IMR-90 (cell line): ENCODE measurements around the gene KLRF2. TPM values are rescaled to one million over a fixed set of nuclear protein-coding genes. Genes with fewer than 3 reads are reported as not detected.

ENCODE experiments used
- ATAC-seq: fragments of 200-7000 bp; cut with Tn5 transposase; 2 replicates; pipeline ENCODE4 v1.9.1; 2020; ENCODE audit warnings: low read depth, mild to moderate bottlenecking, moderate library complexity
- BruUV-seq: library from RNA; stranded (reverse); fragments of 400-500 nt; replicated peaks from 2 replicates; lab custom pipeline; 2021; lab: Mats Ljungman, UMichigan
- CTCF ChIA-PET: fragments of 300-600 bp; formaldehyde crosslinking; extraction: SDS; loops from one replicate; lab custom pipeline; 2021; ENCODE audit warnings: antibody characterized with exemption; lab: Yijun Ruan, JAX
- POLR2A ChIA-PET: fragments of 300-600 bp; sonication (Branson Sonifier 250); formaldehyde crosslinking; loops from one replicate; lab custom pipeline; 2022; ENCODE audit warnings: antibody characterized with exemption; ENCODE audit not compliant: unreplicated experiment; lab: Charles Lee
- DNase-seq: peaks from one replicate; pipeline ENCODE4 v3.0.0; 2013
- H2AFZ ChIP-seq: replicated peaks from 2 replicates; pipeline ENCODE3; 2013; ENCODE audit warnings: low read length, mild to moderate bottlenecking; ENCODE audit not compliant: poor library complexity
- H2AK5ac ChIP-seq: 2 replicates; pipeline ENCODE4 v1.6.1; 2013; ENCODE audit warnings: low read depth, low read length, inconsistent platforms
- H2AK9ac ChIP-seq: replicated peaks from 2 replicates; pipeline ENCODE3; 2013; ENCODE audit warnings: mild to moderate bottlenecking, low read depth, low read length, moderate library complexity; ENCODE audit not compliant: poor library complexity
- H2BK120ac ChIP-seq: 2 replicates; pipeline ENCODE4 v1.6.1; 2013; ENCODE audit warnings: low read depth, low read length, inconsistent platforms
- H2BK15ac ChIP-seq: 3 replicates; pipeline ENCODE4 v1.6.1; 2013; ENCODE audit warnings: low read depth, low read length, inconsistent platforms
- H2BK20ac ChIP-seq: 2 replicates; pipeline ENCODE4 v1.6.1; 2013; ENCODE audit warnings: low read depth, mild to moderate bottlenecking, inconsistent platforms, low read length, moderate library complexity
- H2BK5ac ChIP-seq: 2 replicates; pipeline ENCODE4 v1.6.1; 2013; ENCODE audit warnings: mild to moderate bottlenecking, low read depth, low read length, inconsistent platforms; ENCODE audit not compliant: poor library complexity, severe bottlenecking
- H3K14ac ChIP-seq: replicated peaks from 2 replicates; pipeline ENCODE4 v1.6.1; 2013; ENCODE audit warnings: low read depth, low read length, inconsistent platforms
- H3K18ac ChIP-seq: 2 replicates; pipeline ENCODE4 v1.6.1; 2013; ENCODE audit warnings: low read depth, low read length, control low read depth
- H3K23ac ChIP-seq: 2 replicates; pipeline ENCODE4 v1.6.1; 2013; ENCODE audit warnings: low read depth, low read length, inconsistent platforms
- H3K27ac ChIP-seq: 2 replicates; pipeline ENCODE4 v1.5.1; 2013; ENCODE audit warnings: mild to moderate bottlenecking, control low read depth, low read length; ENCODE audit not compliant: insufficient read depth
- H3K27me3 ChIP-seq: 2 replicates; pipeline ENCODE4 v1.6.1; 2013; ENCODE audit warnings: low read length; ENCODE audit not compliant: control insufficient read depth, insufficient read depth
- H3K36me3 ChIP-seq: 2 replicates; pipeline ENCODE4 v1.6.1; 2013; ENCODE audit warnings: low read length, mixed read lengths; ENCODE audit not compliant: control insufficient read depth, insufficient read depth
- H3K4ac ChIP-seq: 2 replicates; pipeline ENCODE4 v1.6.1; 2013; ENCODE audit warnings: low read depth, low read length, inconsistent platforms
- H3K4me1 ChIP-seq: 2 replicates; pipeline ENCODE4 v1.6.1; 2013; ENCODE audit warnings: low read length, mixed read lengths; ENCODE audit not compliant: control insufficient read depth, insufficient read depth
- H3K4me2 ChIP-seq: 2 replicates; pipeline ENCODE4 v1.6.1; 2013; ENCODE audit warnings: low read depth, mild to moderate bottlenecking, control low read depth, low read length, moderate library complexity
- H3K4me3 ChIP-seq: 2 replicates; pipeline ENCODE4 v1.5.1; 2013; ENCODE audit warnings: low read depth, mild to moderate bottlenecking, control low read depth, low read length, moderate library complexity; ENCODE audit not compliant: insufficient read depth
- H3K56ac ChIP-seq: 2 replicates; pipeline ENCODE4 v1.6.1; 2013; ENCODE audit warnings: low read length, inconsistent platforms; ENCODE audit not compliant: insufficient read depth; ENCODE audit errors: extremely low read depth
- H3K79me1 ChIP-seq, 2 experiments: 2 replicates each; pipeline ENCODE4 v1.6.1; 2013; ENCODE audit warnings: low read length in 2 of 2, inconsistent platforms in 1 of 2, low read depth in 1 of 2
- H3K9ac ChIP-seq: 2 replicates; pipeline ENCODE4 v1.6.1; 2013; ENCODE audit warnings: low read depth, low read length, control low read depth
- H3K9me1 ChIP-seq: 2 replicates; pipeline ENCODE4 v1.6.1; 2013; ENCODE audit warnings: low read length, inconsistent platforms; ENCODE audit not compliant: insufficient read depth
- H3K9me3 ChIP-seq: 2 replicates; pipeline ENCODE4 v1.6.1; 2013; ENCODE audit warnings: low read length; ENCODE audit not compliant: control insufficient read depth, insufficient read depth
- H4K20me1 ChIP-seq: 2 replicates; pipeline ENCODE4 v1.6.1; 2013; ENCODE audit warnings: low read length, inconsistent platforms; ENCODE audit not compliant: insufficient read depth
- H4K5ac ChIP-seq: 2 replicates; pipeline ENCODE4 v1.6.1; 2013; ENCODE audit warnings: mild to moderate bottlenecking, low read depth, low read length, control low read depth
- H4K8ac ChIP-seq, 2 experiments: 2 replicates each; pipeline ENCODE4 v1.6.1; 2013; ENCODE audit warnings: low read depth in 2 of 2, low read length in 2 of 2, control low read depth in 1 of 2, inconsistent platforms in 1 of 2
- H4K91ac ChIP-seq: 2 replicates; pipeline ENCODE4 v1.6.1; 2013; ENCODE audit warnings: low read depth, low read length, inconsistent platforms; ENCODE audit not compliant: insufficient read depth
- MXI1 ChIP-seq: IDR thresholded peaks from 2 replicates; pipeline ENCODE4 v1.6.1; 2012; ENCODE audit warnings: low read depth, mild to moderate bottlenecking, low read length, moderate library complexity, borderline replicate concordance
- SMC3 ChIP-seq: fragments of 150-350 bp; IDR thresholded peaks from 2 replicates; pipeline ENCODE4 v1.6.1; 2016; ENCODE audit warnings: low read depth, mild to moderate bottlenecking, antibody characterized with exemption, low read length, moderate library complexity
- WGBS, 2 experiments: methylation state at CpG; one replicate each; pipeline versions ENCODE4 v1.1.5 to v1.1.7; 2013; ENCODE audit warnings: missing lambda C conversion rate in 2 of 2; ENCODE audit not compliant: insufficient read length in 1 of 2; ENCODE audit errors: extremely low coverage in 2 of 2; 5-methylcytosine and 5-hydroxymethylcytosine counted together
- dilution Hi-C: fragments of 300-500 bp; cut with HindIII; formaldehyde crosslinking; loops from one replicate; pipeline ENCODE4 v1.14.3; 2018; ENCODE audit warnings: low sequenced_read_pairs; ENCODE audit not compliant: unreplicated experiment
- in situ Hi-C: fragments of 300-500 bp; cut with MboI; formaldehyde crosslinking; loops from 3 replicates; pipeline ENCODE4 v1.14.3; 2019; ENCODE audit warnings: low sequenced_read_pairs, inconsistent platforms, mixed read lengths
- intact Hi-C: fragments of 100-400 bp; cut with micrococcal nuclease; formaldehyde crosslinking; loops from 2 replicates; pipeline ENCODE4 v1.10.0; 2022
- polyA plus RNA-seq, 3 experiments: library from polyadenylated mRNA; depleted of rRNA; stranded (reverse); fragments of >200 nt; gene quantifications; 2 replicates each; pipeline ENCODE4 v1.2.3, GENCODE V29; 2012; ENCODE audit warnings: low replicate concordance in 1 of 3
- total RNA-seq: library from RNA; depleted of rRNA; stranded (reverse); fragments of >200 nt; gene quantifications from 2 replicates; pipeline ENCODE4 v1.2.3, GENCODE V29; 2012

KLRF2 gene
- total and polyA plus RNA-seq, 2 of the 4 experiments (the other 2 are of a cell fraction), result not detected

- Histone ChIP-seq H2BK120ac (no peak overlapping the region), H3K23ac (no peak overlapping the region), H3K9me1 (no peaks in the 10 kb centered on the region), H2BK15ac (no peak overlapping the region), H2AK5ac (no peak overlapping the region), H2AK9ac (no peak overlapping the region), H3K79me1 (no peaks in the 10 kb centered on the region), H2BK20ac (no peak overlapping the region), H3K27me3 (no peaks in the 10 kb centered on the region), H2AFZ (no peak overlapping the region), H3K9me3 (peaks cover 16% of the 10 kb centered on the region), H3K36me3 (no peaks in the 10 kb centered on the region), H3K4ac (no peak overlapping the region), H3K27ac (no peak overlapping the region), H3K4me3 (no peak overlapping the region), H3K9ac (no peak overlapping the region), H3K4me1 (no peaks in the 10 kb centered on the region), H4K20me1 (no peaks in the 10 kb centered on the region), H3K14ac (no peak overlapping the region), H4K8ac (no peak overlapping the region), H4K91ac (no peak overlapping the region), H2BK5ac (no peak overlapping the region), H3K56ac (no peak overlapping the region), H3K4me2 (no peak overlapping the region), H4K5ac (no peak overlapping the region), H3K18ac (no peak overlapping the region)
- in situ Hi-C loops (no loop called here), intact Hi-C loops (no loop called here), dilution Hi-C loops (no loop called here)
- DNase-seq (no peak), ATAC-seq (no peak)
- TF ChIP-seq MXI1, result no peak
- no peak for TF ChIP-seq SMC3
- ChIA-PET POLR2A (no interaction called here), CTCF (no interaction called here)
- no CpG with 5 or more reads among the region's 4 CpGs for WGBS, 2 experiments
- no TSS peak for BruUV-seq
These were observed 27.1 kb downstream of the KLRF2 start for GRCh38 chr12:9908350-9908749.
